CD8-positive, alpha-beta memory T cell (primary cell): ENCODE results near the gene SEMA3D. TPM values are rescaled to one million over a fixed set of nuclear protein-coding genes. Genes with fewer than 3 reads are reported as not detected.

ENCODE experiments used
- CTCF ChIA-PET: fragments of 350-600 bp; sonication (Branson Sonifier 250); formaldehyde crosslinking; loops from one replicate; lab custom pipeline; 2021; ENCODE audit warnings: antibody characterized with exemption; lab: Charles Lee
- POLR2A ChIA-PET: fragments of 350-600 bp; sonication (Branson Sonifier 250); formaldehyde crosslinking; loops from one replicate; lab custom pipeline; 2021; ENCODE audit warnings: antibody characterized with exemption; lab: Charles Lee
- DNase-seq, 5 donors: peaks; one replicate each; pipeline versions ENCODE4 v3.0.0 to v3.0.0-alpha.2; 2020 to 2022; ENCODE audit warnings: mixed read lengths in 1 of 5
- H3K27ac ChIP-seq: one replicate; pipeline ENCODE4 v1.7.0; 2013; ENCODE audit warnings: low read depth, mild to moderate bottlenecking, low read length, moderate library complexity
- H3K27me3 ChIP-seq: 2 replicates; pipeline ENCODE4 v1.7.0; 2013; ENCODE audit warnings: low read length, mild to moderate bottlenecking; ENCODE audit not compliant: insufficient read depth, poor library complexity, severe bottlenecking
- H3K36me3 ChIP-seq: 2 replicates; pipeline ENCODE4 v1.7.0; 2013; ENCODE audit warnings: mild to moderate bottlenecking, low read length, moderate library complexity; ENCODE audit not compliant: insufficient read depth
- H3K4me1 ChIP-seq: 2 replicates; pipeline ENCODE4 v1.7.0; 2013; ENCODE audit warnings: mild to moderate bottlenecking, low read length, moderate library complexity; ENCODE audit not compliant: insufficient read depth
- H3K4me3 ChIP-seq: 2 replicates; pipeline ENCODE4 v1.7.0; 2013; ENCODE audit warnings: mild to moderate bottlenecking, low read length
- H3K9me3 ChIP-seq: 2 replicates; pipeline ENCODE4 v1.7.0; 2013; ENCODE audit warnings: mild to moderate bottlenecking, low read length
- H3K27ac Mint-ChIP-seq, 8 donors: one replicate each; pipeline ENCODE4 v1.8.0; 2020 to 2021; ENCODE audit warnings: mixed read lengths in 8 of 8, mild to moderate bottlenecking in 6 of 8, inconsistent platforms in 3 of 8, moderate library complexity in 3 of 8
- H3K27me3 Mint-ChIP-seq, 2 donors: one replicate each; pipeline ENCODE4 v1.8.0; 2020 to 2021; ENCODE audit warnings: mixed read lengths in 2 of 2, mild to moderate bottlenecking in 1 of 2, moderate library complexity in 1 of 2
- H3K36me3 Mint-ChIP-seq, 3 donors: one replicate each; pipeline ENCODE4 v1.8.0; 2020 to 2021; ENCODE audit warnings: mixed read lengths in 3 of 3, inconsistent platforms in 1 of 3, mild to moderate bottlenecking in 1 of 3
- H3K4me1 Mint-ChIP-seq, 3 donors: one replicate each; pipeline ENCODE4 v1.8.0; 2020 to 2021; ENCODE audit warnings: mixed read lengths in 3 of 3, inconsistent platforms in 1 of 3, mild to moderate bottlenecking in 1 of 3
- H3K4me3 Mint-ChIP-seq, 7 donors: one replicate each; pipeline ENCODE4 v1.8.0; 2020 to 2021; ENCODE audit warnings: mixed read lengths in 7 of 7, mild to moderate bottlenecking in 6 of 7, moderate library complexity in 4 of 7, inconsistent platforms in 2 of 7
- H3K9me3 Mint-ChIP-seq, 5 donors: one replicate each; pipeline ENCODE4 v1.8.0; 2020 to 2022; ENCODE audit warnings: mixed read lengths in 5 of 5, mild to moderate bottlenecking in 3 of 5, moderate library complexity in 2 of 5, inconsistent platforms in 1 of 5
- polyA plus RNA-seq: library from polyadenylated mRNA; unstranded; fragments of 300-500 nt; fragmentation: Illumina TruSeq; gene quantifications from one replicate; pipeline ENCODE4 v1.2.3, GENCODE V29; 2021
- total RNA-seq, 2 experiments: library from RNA; stranded (reverse); gene quantifications; one replicate each; pipeline ENCODE4 v1.2.3, GENCODE V29; 2021

SEMA3D gene
- total and polyA plus RNA-seq, 3 experiments from 2014 or later, result not detected

GRCh38 chr7:85177316-85177715 lies 9.5 kb downstream of the SEMA3D start:
- CTCF ChIA-PET, result no interaction called here
- H3K36me3 ChIP-seq, result no peaks in the 10 kb centered on the region
- H3K27me3 ChIP-seq, result no peaks in the 10 kb centered on the region
- no peak overlapping the region for H3K4me3 Mint-ChIP-seq
- POLR2A ChIA-PET, result no interaction called here
- H3K4me3 ChIP-seq, result no peak overlapping the region
- H3K27me3 Mint-ChIP-seq, result no peaks in the 10 kb centered on the region
- H3K4me1 ChIP-seq, result no peaks in the 10 kb centered on the region
- no peaks in the 10 kb centered on the region for H3K4me1 Mint-ChIP-seq
- no peak for DNase-seq
- H3K27ac ChIP-seq, result no peak overlapping the region
- H3K36me3 Mint-ChIP-seq, result no peaks in the 10 kb centered on the region
- no peaks in the 10 kb centered on the region for H3K9me3 ChIP-seq
- no peak overlapping the region for H3K27ac Mint-ChIP-seq
- peaks cover 3 to 11% (median 8%) of the 10 kb centered on the region in 5 donors for H3K9me3 Mint-ChIP-seq

- Mint-ChIP-seq H3K9me3 (peaks cover 3 to 11% (median 8%) of the 10 kb centered on the region in 5 donors), H3K27me3 (no peaks in the 10 kb centered on the region), H3K4me3 (no peak overlapping the region), H3K27ac (no peak overlapping the region), H3K4me1 (no peaks in the 10 kb centered on the region), H3K36me3 (no peaks in the 10 kb centered on the region)
- Histone ChIP-seq H3K36me3 (no peaks in the 10 kb centered on the region), H3K4me3 (no peak overlapping the region), H3K9me3 (no peaks in the 10 kb centered on the region), H3K4me1 (no peaks in the 10 kb centered on the region), H3K27ac (no peak overlapping the region), H3K27me3 (no peaks in the 10 kb centered on the region)
- POLR2A ChIA-PET, result no interaction called here
- DNase-seq, result no peak
- CTCF ChIA-PET, result no interaction called here
Measured at GRCh38 chr7:85176197-85176596, 10.7 kb downstream of the SEMA3D start.

GRCh38 chr7:85175217-85175616 lies 11.6 kb downstream of the SEMA3D start:
- H3K36me3 Mint-ChIP-seq, result no peaks in the 10 kb centered on the region
- POLR2A ChIA-PET, result no interaction called here

GRCh38 chr7:85172530-85172941 lies 14.3 kb downstream of the SEMA3D start:
- no peaks in the 10 kb centered on the region for H3K4me1 ChIP-seq
- ChIA-PET CTCF (no interaction called here), POLR2A (no interaction called here)
- Mint-ChIP-seq H3K27ac (no peak overlapping the region), H3K27me3 (no peaks in the 10 kb centered on the region), H3K4me1 (no peaks in the 10 kb centered on the region), H3K4me3 (no peak overlapping the region), H3K9me3 (peaks cover 0 to 14% (median 4%) of the 10 kb centered on the region in 5 donors), H3K36me3 (no peaks in the 10 kb centered on the region)
- no peak overlapping the region for H3K4me3 ChIP-seq
- H3K27ac ChIP-seq, result no peak overlapping the region
- H3K27me3 ChIP-seq, result no peaks in the 10 kb centered on the region
- H3K36me3 ChIP-seq, result no peaks in the 10 kb centered on the region
- no peaks in the 10 kb centered on the region for H3K9me3 ChIP-seq
- no peak for DNase-seq

More at GRCh38 chr7:85175217-85175616, 11.6 kb downstream of the SEMA3D start:
- H3K9me3 Mint-ChIP-seq, result peaks cover 3 to 10% (median 7%) of the 10 kb centered on the region in 5 donors
- H3K9me3 ChIP-seq, result no peaks in the 10 kb centered on the region
- H3K4me1 Mint-ChIP-seq, result no peaks in the 10 kb centered on the region
- CTCF ChIA-PET, result no interaction called here
- H3K27me3 ChIP-seq, result no peaks in the 10 kb centered on the region
- no peak for DNase-seq
- H3K27ac Mint-ChIP-seq, result no peak overlapping the region
- H3K4me3 Mint-ChIP-seq, result no peak overlapping the region
- no peak overlapping the region for H3K4me3 ChIP-seq
- no peaks in the 10 kb centered on the region for H3K36me3 ChIP-seq
- H3K27ac ChIP-seq, result no peak overlapping the region
- H3K27me3 Mint-ChIP-seq, result no peaks in the 10 kb centered on the region
- no peaks in the 10 kb centered on the region for H3K4me1 ChIP-seq

GRCh38 chr7:85167636-85168035 lies 19.2 kb downstream of the SEMA3D start:
- H3K27ac Mint-ChIP-seq, result no peak overlapping the region
- no peaks in the 10 kb centered on the region for H3K9me3 ChIP-seq
- no peak for DNase-seq
- H3K36me3 ChIP-seq, result no peaks in the 10 kb centered on the region
- H3K4me1 Mint-ChIP-seq, result no peaks in the 10 kb centered on the region
- no peak overlapping the region for H3K27ac ChIP-seq
- H3K4me1 ChIP-seq, result no peaks in the 10 kb centered on the region
- H3K4me3 ChIP-seq, result no peak overlapping the region
- H3K27me3 ChIP-seq, result no peaks in the 10 kb centered on the region
- H3K9me3 Mint-ChIP-seq, result peaks cover 3 to 9% (median 7%) of the 10 kb centered on the region in 5 donors
- ChIA-PET CTCF (no interaction called here), POLR2A (no interaction called here)
- H3K27me3 Mint-ChIP-seq, result no peaks in the 10 kb centered on the region
- H3K4me3 Mint-ChIP-seq, result no peak overlapping the region
- no peaks in the 10 kb centered on the region for H3K36me3 Mint-ChIP-seq

- no peaks in the 10 kb centered on the region for H3K27me3 ChIP-seq
- no peak overlapping the region for H3K27ac ChIP-seq
- no peak overlapping the region for H3K4me3 ChIP-seq
- CTCF ChIA-PET, result no interaction called here
- H3K4me1 ChIP-seq, result no peaks in the 10 kb centered on the region
- Mint-ChIP-seq H3K9me3 (peaks cover 3 to 22% (median 11%) of the 10 kb centered on the region in 5 donors), H3K4me3 (no peak overlapping the region), H3K36me3 (no peaks in the 10 kb centered on the region), H3K4me1 (no peaks in the 10 kb centered on the region), H3K27ac (no peak overlapping the region), H3K27me3 (no peaks in the 10 kb centered on the region)
- H3K9me3 ChIP-seq, result no peaks in the 10 kb centered on the region
- H3K36me3 ChIP-seq, result no peaks in the 10 kb centered on the region
- POLR2A ChIA-PET, result no interaction called here
- DNase-seq, result no peak
Measured at GRCh38 chr7:85165263-85165662, 21.6 kb downstream of the SEMA3D start.

- DNase-seq, result no peak
- Histone ChIP-seq H3K27me3 (no peaks in the 10 kb centered on the region), H3K9me3 (no peaks in the 10 kb centered on the region), H3K36me3 (no peaks in the 10 kb centered on the region), H3K4me3 (no peak overlapping the region), H3K27ac (no peak overlapping the region), H3K4me1 (no peaks in the 10 kb centered on the region)
- POLR2A ChIA-PET, result no interaction called here
- CTCF ChIA-PET, result no interaction called here
- H3K4me3 Mint-ChIP-seq, result no peak overlapping the region
- H3K4me1 Mint-ChIP-seq, result no peaks in the 10 kb centered on the region
- no peaks in the 10 kb centered on the region for H3K27me3 Mint-ChIP-seq
- H3K27ac Mint-ChIP-seq, result no peak overlapping the region
- H3K9me3 Mint-ChIP-seq, result peaks cover 5 to 23% (median 8%) of the 10 kb centered on the region in 5 donors
- H3K36me3 Mint-ChIP-seq, result no peaks in the 10 kb centered on the region
Measured at GRCh38 chr7:85164376-85164775, 22.5 kb downstream of the SEMA3D start.

- Histone ChIP-seq H3K4me1 (no peaks in the 10 kb centered on the region), H3K27ac (no peak overlapping the region), H3K9me3 (no peaks in the 10 kb centered on the region), H3K36me3 (no peaks in the 10 kb centered on the region), H3K27me3 (no peaks in the 10 kb centered on the region), H3K4me3 (no peak overlapping the region)
- H3K4me3 Mint-ChIP-seq, result no peak overlapping the region
- ChIA-PET CTCF (no interaction called here), POLR2A (no interaction called here)
- no peaks in the 10 kb centered on the region for H3K27me3 Mint-ChIP-seq
- no peak for DNase-seq
- H3K27ac Mint-ChIP-seq, result no peak overlapping the region
- H3K4me1 Mint-ChIP-seq, result no peaks in the 10 kb centered on the region
- peaks cover 0 to 2% (median 0%) of the 10 kb centered on the region in 3 donors for H3K36me3 Mint-ChIP-seq
- peaks cover 5 to 31% (median 14%) of the 10 kb centered on the region in 5 donors for H3K9me3 Mint-ChIP-seq
Measured at GRCh38 chr7:85162721-85163120, 24.1 kb downstream of the SEMA3D start.

GRCh38 chr7:85160223-85160622 lies 26.6 kb downstream of the SEMA3D start:
- ChIA-PET CTCF (no interaction called here), POLR2A (no interaction called here)
- Histone ChIP-seq H3K4me3 (no peak overlapping the region), H3K27me3 (no peaks in the 10 kb centered on the region), H3K36me3 (no peaks in the 10 kb centered on the region), H3K27ac (no peak overlapping the region), H3K9me3 (no peaks in the 10 kb centered on the region), H3K4me1 (no peaks in the 10 kb centered on the region)
- DNase-seq, result no peak
- Mint-ChIP-seq H3K4me3 (no peak overlapping the region), H3K27ac (no peak overlapping the region), H3K36me3 (peaks cover 0 to 2% (median 0%) of the 10 kb centered on the region in 3 donors), H3K9me3 (peaks cover 5 to 37% (median 12%) of the 10 kb centered on the region in 5 donors), H3K4me1 (no peaks in the 10 kb centered on the region), H3K27me3 (no peaks in the 10 kb centered on the region)
